Transverse colon (tissue), 4 donors: ENCODE measurements around the gene UBASH3B. TPM values are rescaled to one million over a fixed set of nuclear protein-coding genes. Genes with fewer than 3 reads are reported as not detected.

ENCODE experiments used
- DNase-seq: peaks from one replicate; pipeline ENCODE4 v3.0.0-alpha.2; 2019
- H3K27ac ChIP-seq, 4 donors: fragments of 200-600 bp; sonication (generic); 2 replicates each; pipeline ENCODE4 v1.5.1; 2016 to 2018; ENCODE audit warnings: inconsistent platforms in 4 of 4
- H3K27me3 ChIP-seq: fragments of 200-600 bp; sonication (generic); 2 replicates; pipeline ENCODE4 v1.5.1; 2017; ENCODE audit warnings: inconsistent platforms
- H3K36me3 ChIP-seq, 4 donors: fragments of 200-600 bp; sonication (generic); 2 replicates each; pipeline ENCODE4 v1.5.1; 2017 to 2019; ENCODE audit warnings: inconsistent platforms in 4 of 4
- H3K4me1 ChIP-seq, 4 donors: fragments of 200-600 bp; sonication (generic); 2 replicates each; pipeline ENCODE4 v1.5.1; 2017 to 2020; ENCODE audit warnings: inconsistent platforms in 4 of 4
- H3K4me3 ChIP-seq, 4 donors: fragments of 200-600 bp; sonication (generic); 1 replicate in 1 of 4; 2 replicates in 3 of 4; pipeline versions ENCODE4 v1.5.1 to v1.6.1; 2017 to 2019; ENCODE audit warnings: inconsistent platforms in 4 of 4
- H3K9me3 ChIP-seq, 2 donors: fragments of 200-600 bp; sonication (generic); 2 replicates each; pipeline ENCODE4 v1.5.1; 2017 to 2019; ENCODE audit warnings: inconsistent platforms in 2 of 2
- EP300 ChIP-seq: sonication (generic); formaldehyde crosslinking; IDR thresholded peaks from one replicate; pipeline ENCODE4 v1.6.1; 2017; ENCODE audit warnings: antibody characterized with exemption, low read depth
- POLR2A ChIP-seq: fragments of 450-650 bp; IDR thresholded peaks from one replicate; pipeline ENCODE4 v1.6.1; 2016; ENCODE audit warnings: antibody characterized with exemption, mild to moderate bottlenecking, moderate library complexity
- POLR2AphosphoS5 ChIP-seq, 3 donors: sonication (generic); formaldehyde crosslinking; IDR thresholded peaks; one replicate each; pipeline ENCODE4 v1.6.1; 2016; ENCODE audit warnings: antibody characterized with exemption in 3 of 3
- WGBS, 2 donors: methylation state at CpG; one replicate each; pipeline ENCODE4 v1.1.5; 2018; ENCODE audit warnings: low coverage in 1 of 2; 5-methylcytosine and 5-hydroxymethylcytosine counted together
- in situ Hi-C, 4 donors: fragments of 200-750 bp; cut with MboI; loops; one replicate each; pipeline versions ENCODE4 v1.15.0 to v1.15.1; 2017; ENCODE audit warnings: low sequenced_read_pairs in 3 of 4, low pct_ligation_motif_present in 1 of 4, low pct_unique_long_range_greater_than_20kb in 1 of 4
- intact Hi-C: fragments of 100-400 bp; cut with DNase I; formaldehyde crosslinking; loops from one replicate; pipeline ENCODE4 v1.15.1; 2023; ENCODE audit warnings: low total_unique reads
- total RNA-seq, 4 donors: library from RNA; depleted of rRNA; stranded (reverse); fragments of >200 nt; gene quantifications; one replicate each; pipeline ENCODE4 v1.1.0, GENCODE V29; 2016
- TF ChIP-seq, protein P1 (sequence below), 5 experiments: fragments of 200-600 bp in 3 of 5; fragments of 450-650 bp in 2 of 5; sonication (generic) in 3 of 5; IDR thresholded peaks; 1 replicate in 2 of 5; 2 replicates in 3 of 5; pipeline ENCODE4 v1.5.1; 2016 to 2017; ENCODE audit warnings: antibody characterized with exemption in 5 of 5, inconsistent platforms in 3 of 5, mild to moderate bottlenecking in 2 of 5, moderate library complexity in 1 of 5

UBASH3B gene
- total RNA-seq, 4 donors from 2014 or later: 2.0 to 101 (median 17.0) TPM

DNA sequence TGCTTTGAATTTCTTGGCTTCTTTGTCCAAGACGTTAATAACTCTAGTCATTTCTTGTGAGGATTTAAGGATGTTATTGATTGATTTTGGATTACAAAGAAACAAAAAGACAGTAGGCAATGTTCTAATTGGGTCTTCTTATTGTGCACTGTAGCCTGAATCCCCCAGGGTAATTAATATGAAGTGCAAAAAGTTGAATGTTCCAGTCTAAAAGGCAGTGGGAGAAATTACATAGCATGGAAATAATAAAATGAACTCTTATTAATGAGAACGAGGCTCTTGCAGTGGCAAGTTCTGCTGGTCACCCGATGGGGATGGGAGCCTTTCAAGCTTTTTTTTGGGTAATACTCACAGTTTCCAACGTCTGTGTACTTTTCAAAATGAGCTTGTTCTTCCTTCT, 45.6 kb downstream of the UBASH3B start:
- Histone ChIP-seq H3K36me3 (no peaks in the 10 kb centered on the region), H3K27ac (no peak overlapping the region), H3K27me3 (no peaks in the 10 kb centered on the region), H3K9me3 (no peaks in the 10 kb centered on the region), H3K4me3 (no peak overlapping the region), H3K4me1 (no peaks in the 10 kb centered on the region)
- TF ChIP-seq POLR2AphosphoS5 (IDR thresholded peaks at IDR 0.05) (no peak), EP300 (no peak), POLR2A (no peak)
- TF ChIP-seq, protein P1, sequence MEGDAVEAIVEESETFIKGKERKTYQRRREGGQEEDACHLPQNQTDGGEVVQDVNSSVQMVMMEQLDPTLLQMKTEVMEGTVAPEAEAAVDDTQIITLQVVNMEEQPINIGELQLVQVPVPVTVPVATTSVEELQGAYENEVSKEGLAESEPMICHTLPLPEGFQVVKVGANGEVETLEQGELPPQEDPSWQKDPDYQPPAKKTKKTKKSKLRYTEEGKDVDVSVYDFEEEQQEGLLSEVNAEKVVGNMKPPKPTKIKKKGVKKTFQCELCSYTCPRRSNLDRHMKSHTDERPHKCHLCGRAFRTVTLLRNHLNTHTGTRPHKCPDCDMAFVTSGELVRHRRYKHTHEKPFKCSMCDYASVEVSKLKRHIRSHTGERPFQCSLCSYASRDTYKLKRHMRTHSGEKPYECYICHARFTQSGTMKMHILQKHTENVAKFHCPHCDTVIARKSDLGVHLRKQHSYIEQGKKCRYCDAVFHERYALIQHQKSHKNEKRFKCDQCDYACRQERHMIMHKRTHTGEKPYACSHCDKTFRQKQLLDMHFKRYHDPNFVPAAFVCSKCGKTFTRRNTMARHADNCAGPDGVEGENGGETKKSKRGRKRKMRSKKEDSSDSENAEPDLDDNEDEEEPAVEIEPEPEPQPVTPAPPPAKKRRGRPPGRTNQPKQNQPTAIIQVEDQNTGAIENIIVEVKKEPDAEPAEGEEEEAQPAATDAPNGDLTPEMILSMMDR (IDR thresholded peaks at IDR 0.05): no peak
- no peak for DNase-seq
- in situ Hi-C loops: no loop called here
- WGBS, 2 donors: 54 to 57% methylated on average over 2 to 4 of the region's 4 CpGs
- intact Hi-C loops: no loop called here

DNA sequence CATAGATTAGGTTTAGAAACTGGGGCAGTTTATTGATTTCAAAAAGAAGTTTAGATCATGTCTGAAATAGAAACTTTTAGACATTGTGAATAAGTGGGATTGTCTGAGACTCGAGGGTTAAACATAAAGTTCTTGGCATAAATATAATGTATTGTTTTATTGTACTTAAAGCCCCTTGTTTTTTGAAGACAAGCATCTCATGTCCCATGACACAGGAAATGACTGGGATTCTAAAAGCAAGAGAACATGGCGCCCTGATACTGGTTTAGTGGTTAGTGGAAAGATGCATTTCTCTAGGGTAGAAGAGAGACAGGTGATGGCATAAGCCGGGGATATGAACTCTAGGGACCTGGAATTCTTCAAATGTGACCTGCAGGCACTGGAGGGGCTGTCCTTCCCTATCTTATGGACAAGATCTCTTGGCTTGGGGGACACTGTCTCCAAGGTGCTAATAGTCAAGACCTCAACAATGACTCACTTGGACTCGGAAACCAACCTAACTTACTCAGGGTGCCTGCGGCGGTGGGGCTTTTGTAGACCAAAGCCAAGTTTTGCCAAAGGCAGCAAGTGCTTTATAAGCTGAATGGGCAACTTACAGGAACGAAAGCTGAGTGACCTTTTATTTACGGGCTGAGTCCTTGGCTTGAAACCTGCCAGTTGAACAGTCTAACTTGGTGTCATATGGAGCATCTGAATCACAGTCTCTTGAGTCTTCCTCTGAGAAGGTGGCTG, 48.2 kb downstream of the UBASH3B start:
- DNase-seq: no peak
- TF ChIP-seq EP300 (no peak), POLR2A (no peak), POLR2AphosphoS5 (IDR thresholded peaks at IDR 0.05) (no peak)
- TF ChIP-seq, protein P1 (IDR thresholded peaks at IDR 0.05): no peak
- intact Hi-C loops (no loop called here), in situ Hi-C loops (no loop called here)
- 94 to 97% methylated on average over 5 to 8 of the region's 8 CpGs for WGBS, 2 donors
- no peaks in the 10 kb centered on the region for H3K9me3 ChIP-seq
- H3K27ac ChIP-seq: no peak overlapping the region
- no peak overlapping the region for H3K4me3 ChIP-seq
- no peaks in the 10 kb centered on the region for H3K36me3 ChIP-seq
- peaks cover 0 to 2% (median 0%) of the 10 kb centered on the region in 4 donors for H3K4me1 ChIP-seq
- H3K27me3 ChIP-seq: no peaks in the 10 kb centered on the region

DNA sequence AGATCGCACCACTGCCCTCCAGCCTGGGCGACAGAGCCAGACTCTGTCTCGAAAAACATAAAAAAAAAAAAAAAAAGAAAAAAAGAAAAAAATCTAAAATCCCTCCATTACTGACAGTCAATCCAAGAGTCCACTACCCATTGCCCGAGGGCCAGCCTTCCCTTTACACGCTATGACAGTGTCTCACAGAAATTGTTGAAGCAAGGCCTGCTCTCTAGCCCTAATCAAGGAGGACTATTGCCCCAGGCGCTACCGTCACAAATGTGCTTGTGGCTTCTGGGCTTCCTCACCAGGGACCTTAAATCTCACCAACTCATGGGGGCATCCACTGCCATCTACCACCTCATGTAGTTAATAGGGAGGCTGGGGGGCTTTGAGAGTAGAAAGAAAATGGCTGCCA, 49.9 kb downstream of the UBASH3B start:
- TF ChIP-seq POLR2AphosphoS5 (IDR thresholded peaks at IDR 0.05): no peak
- TF ChIP-seq POLR2A: no peak
- TF ChIP-seq, protein P1 (IDR thresholded peaks at IDR 0.05): no peak
- no peak for TF ChIP-seq EP300
- in situ Hi-C loops (no loop called here), intact Hi-C loops (no loop called here)
- H3K36me3 ChIP-seq: no peaks in the 10 kb centered on the region
- H3K27me3 ChIP-seq: no peaks in the 10 kb centered on the region
- WGBS, 2 donors: 91 to 96% methylated on average over 4 to 7 of the region's 7 CpGs
- no peak overlapping the region for H3K4me3 ChIP-seq
- H3K9me3 ChIP-seq: no peaks in the 10 kb centered on the region
- no peak overlapping the region for H3K27ac ChIP-seq
- DNase-seq: no peak
- H3K4me1 ChIP-seq: peaks cover 0 to 2% (median 0%) of the 10 kb centered on the region in 4 donors

DNA sequence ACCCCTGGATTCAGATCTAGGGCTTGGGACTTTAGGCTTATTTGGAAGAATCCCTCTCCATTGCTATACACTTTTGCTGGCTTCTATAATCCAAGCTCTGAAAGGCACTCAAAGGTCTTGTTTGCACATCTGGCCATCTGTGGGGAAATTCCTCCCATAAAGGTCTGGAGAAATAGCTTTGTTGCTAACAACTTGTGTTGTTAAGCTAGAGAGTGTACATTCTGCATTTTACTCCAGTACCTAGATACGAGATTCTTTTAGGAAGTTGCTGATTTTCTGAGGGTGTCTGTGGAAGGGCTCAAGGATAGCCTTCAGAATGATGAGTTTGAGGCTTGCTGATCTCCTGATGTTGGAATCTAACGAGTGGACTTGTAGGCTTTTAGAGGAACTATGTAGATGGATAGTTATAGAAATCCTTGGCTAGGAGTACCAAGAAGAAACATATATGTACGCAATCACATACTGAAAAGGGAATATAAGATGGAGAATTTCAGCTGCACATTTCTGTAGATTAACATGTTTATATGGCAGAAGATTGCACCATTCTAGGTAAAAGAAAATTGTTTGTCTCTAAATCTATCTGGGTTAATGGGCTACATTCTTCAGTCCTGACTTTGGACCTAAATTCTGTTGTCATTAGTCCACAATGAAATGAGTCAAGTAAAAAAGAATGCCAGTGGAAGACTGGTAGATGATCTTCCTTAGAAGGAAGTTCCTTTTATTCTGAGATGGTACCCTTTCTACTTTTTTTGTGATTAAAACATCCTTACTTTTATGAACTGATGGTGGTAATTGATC, 51.0 kb downstream of the UBASH3B start:
- 50 to 77% methylated on average over 2 to 3 of the region's 3 CpGs for WGBS, 2 donors
- Histone ChIP-seq H3K27me3 (no peaks in the 10 kb centered on the region), H3K4me1 (peaks cover 0 to 2% (median under 1%) of the 10 kb centered on the region in 4 donors), H3K9me3 (no peaks in the 10 kb centered on the region), H3K36me3 (no peaks in the 10 kb centered on the region), H3K27ac (no peak overlapping the region), H3K4me3 (no peak overlapping the region)
- no peak for DNase-seq
- TF ChIP-seq POLR2A (no peak), POLR2AphosphoS5 (IDR thresholded peaks at IDR 0.05) (no peak), EP300 (no peak)
- TF ChIP-seq, protein P1 (IDR thresholded peaks at IDR 0.05): no peak
- intact Hi-C loops: no loop called here
- in situ Hi-C loops: no loop called here
